K562 (cell line): ENCODE measurements around the gene VPS13D. TPM values are rescaled to one million over a fixed set of nuclear protein-coding genes. Genes with fewer than 3 reads are reported as not detected.

ENCODE experiments used
- ATAC-seq: fragments of 200-7000 bp; cut with Tn5 transposase; 3 replicates; pipeline ENCODE4 v1.9.1; 2020; ENCODE audit warnings: moderate library complexity
- BruUV-seq: library from RNA; stranded (reverse); fragments of 400-500 nt; replicated peaks from 2 replicates; lab custom pipeline; 2021; lab: Mats Ljungman, UMichigan
- CTCF ChIA-PET: fragments of 300-600 bp; formaldehyde crosslinking; extraction: SDS; loops from one replicate; lab custom pipeline; 2021; ENCODE audit warnings: low intra/inter-chr PET ratio; lab: Yijun Ruan, JAX
- POLR2A ChIA-PET: fragments of 300-600, 350-650 bp; sonication (Branson Sonifier 250); formaldehyde crosslinking; extraction: SDS; loops from one replicate; lab custom pipeline; 2021; ENCODE audit warnings: antibody characterized with exemption, inconsistent platforms; lab: Yijun Ruan, JAX
- DNase-seq, 4 experiments: peaks; one replicate each; pipeline versions ENCODE4 v3.0.0 to v3.0.0-alpha.2; 2011 to 2018; ENCODE audit warnings: low spot score in 3 of 4, mixed read lengths in 3 of 4; ENCODE audit errors: extremely low read depth in 1 of 4
- FAIRE-seq: peaks from 2 replicates; lab custom pipeline; 2011; peaks lifted over from hg19 to GRCh38; lab: Jason Lieb, UNC
- H2AFZ ChIP-seq: 2 replicates; pipeline ENCODE4 v1.6.0; 2011; ENCODE audit warnings: low read depth, low read length, control low read depth, inconsistent platforms
- H3K27ac ChIP-seq: fragments of 200-600 bp; 3 replicates; pipeline ENCODE4 v1.8.0; 2011; ENCODE audit warnings: low read depth, mild to moderate bottlenecking, control low read depth, inconsistent platforms, low read length, moderate library complexity, mixed read lengths; ENCODE audit errors: extremely low read depth
- H3K27me3 ChIP-seq, 2 experiments: fragments of 300-600 bp in 1 of 2; 2 replicates in 1 of 2; 3 replicates in 1 of 2; pipeline versions ENCODE4 v1.6.0 to v1.8.0; 2011; ENCODE audit warnings: inconsistent platforms in 2 of 2, low read length in 2 of 2, mild to moderate bottlenecking in 1 of 2, mixed read lengths in 1 of 2, moderate library complexity in 1 of 2; ENCODE audit not compliant: control insufficient read depth in 2 of 2, insufficient read depth in 2 of 2
- H3K36me3 ChIP-seq: fragments of 300-600 bp; 3 replicates; pipeline ENCODE4 v1.8.0; 2011; ENCODE audit warnings: mild to moderate bottlenecking, low read length, inconsistent platforms; ENCODE audit not compliant: control insufficient read depth, insufficient read depth
- H3K4me1 ChIP-seq, 2 experiments: fragments of 200-600 bp in 1 of 2; replicated peaks in 1 of 2; 2 replicates in 1 of 2; 3 replicates in 1 of 2; pipeline versions ENCODE4 v1.5.1 to v1.8.0; 2011; ENCODE audit warnings: inconsistent platforms in 2 of 2, low read length in 2 of 2, mild to moderate bottlenecking in 1 of 2, mixed read lengths in 1 of 2, moderate library complexity in 1 of 2; ENCODE audit not compliant: control insufficient read depth in 2 of 2, insufficient read depth in 2 of 2
- H3K4me2 ChIP-seq: 2 replicates; pipeline ENCODE4 v1.6.1; 2011; ENCODE audit warnings: low read length, control low read depth, inconsistent platforms, mixed read lengths; ENCODE audit not compliant: insufficient read depth
- H3K4me3 ChIP-seq: fragments of 200-600 bp; sonication (generic), shearing (Covaris generic); 2 replicates; pipeline ENCODE4 v1.5.1; 2016; ENCODE audit warnings: control low read depth, inconsistent platforms
- H3K79me2 ChIP-seq: fragments of 200-600 bp; 3 replicates; pipeline ENCODE4 v1.8.0; 2011; ENCODE audit warnings: low read length, inconsistent platforms; ENCODE audit not compliant: control insufficient read depth, insufficient read depth
- H3K9ac ChIP-seq, 2 experiments: 2 replicates each; pipeline versions ENCODE4 v1.6.0 to v1.6.1; 2011; ENCODE audit warnings: low read depth in 2 of 2, low read length in 2 of 2, control low read depth in 1 of 2, inconsistent platforms in 1 of 2, mild to moderate bottlenecking in 1 of 2, mixed read lengths in 1 of 2; ENCODE audit not compliant: insufficient read depth in 1 of 2
- H3K9me1 ChIP-seq: one replicate; pipeline ENCODE4 v1.6.0; 2011; ENCODE audit warnings: inconsistent platforms, mild to moderate bottlenecking, low read length, moderate library complexity; ENCODE audit not compliant: control insufficient read depth, insufficient read depth
- H3K9me3 ChIP-seq: replicated peaks from 2 replicates; pipeline ENCODE4 v1.5.1; 2011; ENCODE audit warnings: low read depth, low read length, inconsistent platforms; ENCODE audit not compliant: control insufficient read depth, insufficient read depth
- H4K20me1 ChIP-seq: replicated peaks from 2 replicates; pipeline ENCODE4 v1.6.1; 2011; ENCODE audit warnings: low read length, inconsistent platforms, mixed read lengths; ENCODE audit not compliant: control insufficient read depth, insufficient read depth
- BDP1 ChIP-seq: IDR thresholded peaks from 3 replicates; pipeline ENCODE4 v1.6.1; 2011; ENCODE audit not compliant: insufficient read length, insufficient read depth
- CBX5 ChIP-seq: IDR thresholded peaks from 2 replicates; pipeline ENCODE4 v1.6.1; 2014; ENCODE audit warnings: low read depth, borderline replicate concordance
- ETV6 ChIP-seq, 3 experiments: fragments of 150-350 bp in 1 of 3; sonication (generic) in 1 of 3; formaldehyde crosslinking in 1 of 3; IDR thresholded peaks; 2 replicates each; pipeline versions ENCODE4 v1.6.1 to v1.8.0; 2014 to 2022; ENCODE audit warnings: borderline replicate concordance in 2 of 3, low read depth in 2 of 3, antibody characterized with exemption in 1 of 3, low read length in 1 of 3, mild to moderate bottlenecking in 1 of 3, missing genetic modification reagents in 1 of 3
- HCFC1 ChIP-seq: IDR thresholded peaks from 2 replicates; pipeline ENCODE4 v1.6.1; 2012; ENCODE audit warnings: low read depth, low read length, improper control_type of control experiment
- RBM25 ChIP-seq: fragments of 200-400 bp; formaldehyde crosslinking; IDR thresholded peaks from 2 replicates; pipeline ENCODE4 v1.6.1; 2018; ENCODE audit warnings: low read length, low read depth, moderate library complexity; ENCODE audit not compliant: severe bottlenecking
- SPI1 ChIP-seq: IDR thresholded peaks from 2 replicates; pipeline ENCODE4 v1.6.1; 2011; ENCODE audit warnings: low read depth, low read length, control low read depth, borderline replicate concordance
- TAF1 ChIP-seq: IDR thresholded peaks from 2 replicates; pipeline ENCODE4 v1.6.1; 2011; ENCODE audit warnings: mild to moderate bottlenecking, low read length, moderate library complexity; ENCODE audit not compliant: insufficient read depth, control insufficient read depth, severe bottlenecking; ENCODE audit errors: extremely low read depth
- XRCC3 ChIP-seq: fragments of 450-650 bp; IDR thresholded peaks from 2 replicates; pipeline ENCODE4 v1.6.1; 2017; ENCODE audit warnings: mild to moderate bottlenecking, moderate library complexity
- ZBTB26 ChIP-seq: fragments of 450-650 bp; formaldehyde crosslinking; IDR thresholded peaks from 2 replicates; pipeline ENCODE4 v1.4.0; 2022; ENCODE audit warnings: missing genetic modification characterization
- ZKSCAN8 ChIP-seq: fragments of 200-800 bp; sonication (Bioruptor generic); IDR thresholded peaks from 2 replicates; pipeline ENCODE4 v1.6.1; 2016; ENCODE audit warnings: missing genetic modification characterization, missing compliant biosample characterization
- ZNF146 ChIP-seq: IDR thresholded peaks from one replicate; pipeline ENCODE4 v1.6.1; 2018; ENCODE audit warnings: missing compliant biosample characterization; ENCODE audit not compliant: unreplicated experiment
- ZNF668 ChIP-seq: fragments of 250-450 bp; sonication (Bioruptor Pico); IDR thresholded peaks from 2 replicates; pipeline ENCODE4 v1.8.0; 2022; ENCODE audit warnings: mild to moderate bottlenecking, inconsistent platforms
- ZNF785 ChIP-seq: fragments of 250-450 bp; sonication (Bioruptor Pico); IDR thresholded peaks from 2 replicates; pipeline ENCODE4 v1.4.0; 2020; ENCODE audit warnings: mild to moderate bottlenecking
- WGBS: fragments of 100-300 bp; shearing (Covaris generic); methylation state at CpG from one replicate; pipeline ENCODE4 v1.1.6; 2016; ENCODE audit warnings: low coverage, mixed read lengths; ENCODE audit not compliant: insufficient coverage; ENCODE audit errors: missing lambda C conversion rate; 5-methylcytosine and 5-hydroxymethylcytosine counted together
- in situ Hi-C: fragments of 300-500 bp; cut with MboI; formaldehyde crosslinking; loops from 4 replicates; pipeline ENCODE4 v1.15.0; 2018; ENCODE audit warnings: inconsistent platforms, mixed read lengths
- intact Hi-C: fragments of 100-400 bp; cut with micrococcal nuclease; formaldehyde crosslinking; loops from 2 replicates; pipeline ENCODE4 v1.14.2; 2022
- polyA plus RNA-seq, 8 experiments: library from polyadenylated mRNA; depleted of rRNA in 4 of 8; stranded (reverse) in 5 of 8; unstranded in 3 of 8; fragments of >200 nt; fragmentation: Nextera tagmentation in 2 of 8; fragmentation: Illumina TruSeq in 1 of 8; extraction: Ambion mirVana in 2 of 8; extraction: Trizol in 1 of 8; gene quantifications; 2 replicates each; pipeline versions ENCODE4 v1.2.1 to v1.2.3, GENCODE V29; 2011 to 2014; ENCODE audit warnings: inconsistent platforms in 1 of 8, missing spikeins in 1 of 8
- total RNA-seq, 7 experiments: library from RNA; depleted of rRNA in 6 of 7; stranded (reverse); fragments of >200 nt in 6 of 7; fragmentation: Illumina TruSeq in 2 of 7; extraction: Trizol in 2 of 7; gene quantifications; 2 replicates each; pipeline versions ENCODE4 v1.2.1 to v1.2.3, GENCODE V29; 2011 to 2021; ENCODE audit warnings: low replicate concordance in 1 of 7

VPS13D gene
- total and polyA plus RNA-seq, 9 of the 15 experiments (the other 6 are each of a cell fraction or from before 2014, with no cell fraction given) = 6.1 to 51.5 (median 38.5) TPM

- CTCF ChIA-PET = no interaction called here
- H3K4me2 ChIP-seq = no peak overlapping the region
- no TSS peak for BruUV-seq
- ATAC-seq (no peak), FAIRE-seq (no peak), DNase-seq (no peak)
- peaks cover 19% of the 10 kb centered on the region; the same call in 2 of the 3 replicates for H3K79me2 ChIP-seq
- no peak overlapping the region for H3K9ac ChIP-seq
- peak overlapping the region; percentile 37; the same call in 1 of the 3 replicates for H3K27ac ChIP-seq
- 19% methylated on average over 1 of the region's 1 CpG for WGBS
- H3K4me1 ChIP-seq = peaks cover 16 to 66% of the 10 kb centered on the region in 2 experiments
- H4K20me1 ChIP-seq = no peaks in the 10 kb centered on the region
- POLR2A ChIA-PET = interaction anchor here (1.0 to 1.3 kb wide), 3 partner anchors 9 to 30 kb away, joined by 3 to 4 read pairs (median 4); no protein-coding TSS in a partner anchor
- no peaks in the 10 kb centered on the region for H3K27me3 ChIP-seq
- intact Hi-C loops (no loop called here), in situ Hi-C loops (no loop called here)
- H3K9me3 ChIP-seq = peaks cover 10% of the 10 kb centered on the region
- TF ChIP-seq ZBTB26 (CRISPR knock-in tag) (no peak), ZNF668 (CRISPR knock-in tag) (no peak)
- H2AFZ ChIP-seq = no peak overlapping the region
- H3K4me3 ChIP-seq = no peak overlapping the region
- H3K36me3 ChIP-seq = peaks cover 45% of the 10 kb centered on the region
- H3K9me1 ChIP-seq = peaks cover 2% of the 10 kb centered on the region
These were observed 212.4 kb downstream of the VPS13D start for GRCh38 chr1:12442217-12442616.

GRCh38 chr1:12443151-12443550, 213.3 kb downstream of the VPS13D start:
- ATAC-seq = no peak
- POLR2A ChIA-PET = no interaction called here
- no peak for FAIRE-seq
- peaks cover 21% of the 10 kb centered on the region; the same call in 2 of the 3 replicates for H3K79me2 ChIP-seq
- H3K9ac ChIP-seq = no peak overlapping the region
- no peak overlapping the region for H3K4me3 ChIP-seq
- peaks cover 6% of the 10 kb centered on the region for H3K9me3 ChIP-seq
- H3K4me2 ChIP-seq = no peak overlapping the region
- H3K27me3 ChIP-seq = no peaks in the 10 kb centered on the region
- no peak for DNase-seq
- H4K20me1 ChIP-seq = no peaks in the 10 kb centered on the region
- peaks cover 35% of the 10 kb centered on the region for H3K36me3 ChIP-seq
- no peak overlapping the region; the same call in 2 of the 3 replicates for H3K27ac ChIP-seq
- peaks cover 2% of the 10 kb centered on the region for H3K9me1 ChIP-seq
- peaks cover 20 to 67% of the 10 kb centered on the region in 2 experiments for H3K4me1 ChIP-seq
- intact Hi-C loops = no loop called here
- CTCF ChIA-PET = no interaction called here
- BruUV-seq = no TSS peak
- H2AFZ ChIP-seq = no peak overlapping the region
- in situ Hi-C loops = no loop called here
- TF ChIP-seq ZNF785 (CRISPR knock-in tag) (no peak), ZNF146 (peak; percentile 97), ETV6 (IDR thresholded peaks at IDR 0.05; ENCODE audit: borderline replicate concordance in 1 of 2, low read depth in 2 of 2, low read length in 1 of 2) (no peak), ETV6 (CRISPR knock-in tag; IDR thresholded peaks at IDR 0.05; ENCODE audit: borderline replicate concordance) (no peak), ZKSCAN8 (CRISPR knock-in tag) (no peak), BDP1 (no peak), XRCC3 (0 out of 2 replicates have a peak, but pooled peaks have one; percentile 28), CBX5 (no peak), HCFC1 (no peak), SPI1 (no peak), TAF1 (no peak), RBM25 (peak; percentile 69)
